ENCODE results near the gene DMRTB1. TPM values are rescaled to one million over a fixed set of nuclear protein-coding genes. Genes with fewer than 3 reads are reported as not detected.

DMRTB1 gene
- total and polyA plus RNA-seq, 2 of the 4 experiments (the other 2 are of a cell fraction) = not detected

DNA sequence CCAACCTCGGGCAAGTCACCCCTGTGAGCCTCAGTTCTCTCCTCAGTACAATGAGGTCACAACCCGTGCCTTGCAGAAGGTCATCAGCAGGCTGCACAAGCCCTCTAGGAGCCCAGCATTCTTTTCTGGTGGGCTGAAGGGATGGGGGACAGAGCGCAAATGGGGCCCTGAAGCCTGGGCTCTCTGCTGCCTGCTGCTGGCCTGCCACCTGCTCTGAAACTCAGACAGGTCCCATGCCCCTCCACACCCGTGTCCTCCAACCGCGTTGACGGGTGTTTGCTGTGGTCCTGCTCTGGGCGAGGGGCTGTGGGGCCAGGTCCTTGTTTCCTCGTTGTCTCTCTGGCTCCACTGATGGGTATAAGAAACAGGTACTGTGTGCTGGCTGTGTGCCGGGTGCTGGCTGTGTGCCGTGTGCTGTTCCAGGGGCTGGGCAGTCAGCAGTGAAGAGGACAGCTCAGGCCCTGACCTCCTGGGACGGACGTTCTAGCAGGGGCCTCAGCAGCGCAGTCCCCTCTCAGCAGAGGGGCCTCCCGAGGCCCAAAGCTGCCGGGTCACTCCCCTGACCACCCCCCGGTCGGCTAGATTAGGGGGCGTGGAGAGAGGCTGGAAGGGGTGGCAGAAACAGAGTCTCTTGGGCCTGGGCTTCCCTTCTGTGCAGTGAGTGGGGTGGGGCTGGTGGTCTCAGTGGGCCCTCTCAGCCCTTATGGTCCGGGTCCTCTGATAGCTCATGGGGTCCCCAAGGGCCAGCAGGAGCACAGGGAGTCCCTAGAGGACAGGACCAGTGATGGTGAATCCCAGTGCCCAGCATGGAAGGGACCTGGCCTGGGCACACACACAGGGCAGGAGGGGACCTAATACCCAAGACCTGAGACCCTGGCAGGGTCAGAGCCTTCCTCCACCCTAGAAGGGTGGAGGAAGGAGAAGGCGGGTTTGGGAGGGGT, 42.1 kb downstream of the DMRTB1 start:
- H3K79me1 ChIP-seq (ENCODE audit: low read depth in 1 of 2, low read length in 2 of 2) = no peaks in the 10 kb centered on the region
- no peak overlapping the region for H2BK15ac ChIP-seq (ENCODE audit: low read depth, low read length)
- H3K9me3 ChIP-seq (ENCODE audit: control insufficient read depth, insufficient read depth, low read length) = no peaks in the 10 kb centered on the region
- no peak overlapping the region for H3K9ac ChIP-seq (ENCODE audit: low read depth, low read length)
- TF ChIP-seq NFE2L2 (IDR thresholded peaks at IDR 0.05; ENCODE audit: low read depth, low read length) (no peak), CEBPB (IDR thresholded peaks at IDR 0.05; ENCODE audit: low read depth, low read length) (no peak), MXI1 (IDR thresholded peaks at IDR 0.05; ENCODE audit: borderline replicate concordance, low read depth, low read length) (no peak)
- WGBS, 2 experiments (ENCODE audit: extremely low coverage in 2 of 2, insufficient read length in 1 of 2) = 63% methylated on average over 2 of the region's 21 CpGs; no CpG with 5 or more reads in 1 of the 2 experiments
- peaks cover 4% of the 10 kb centered on the region; the same call in 1 of the 2 replicates for H3K4me1 ChIP-seq (ENCODE audit: control insufficient read depth, insufficient read depth, low read length)
- H4K5ac ChIP-seq (ENCODE audit: low read depth, low read length) = no peak overlapping the region
- H2BK20ac ChIP-seq (ENCODE audit: low read depth, low read length) = no peak overlapping the region
- no peak overlapping the region for H3K56ac ChIP-seq (ENCODE audit: extremely low read depth, insufficient read depth, low read length)
- H2AK9ac ChIP-seq (replicated peaks; ENCODE audit: low read depth, low read length, poor library complexity) = peak overlapping the region; percentile 71
- H4K8ac ChIP-seq (ENCODE audit: low read depth in 2 of 2, low read length in 2 of 2) = no peak overlapping the region
- H3K23ac ChIP-seq (ENCODE audit: low read depth, low read length) = no peak overlapping the region; the same call in 1 of the 2 replicates
- ChIA-PET POLR2A (ENCODE audit: unreplicated experiment) (no interaction called here), CTCF (no interaction called here)
- ATAC-seq (ENCODE audit: low read depth) (no peak), DNase-seq (no peak)
- no peak overlapping the region for H3K4ac ChIP-seq (ENCODE audit: low read depth, low read length)
- in situ Hi-C loops (cut with MboI; ENCODE audit: low sequenced_read_pairs) (no loop called here), dilution Hi-C loops (cut with HindIII; ENCODE audit: low sequenced_read_pairs, unreplicated experiment) (no loop called here), intact Hi-C loops (cut with micrococcal nuclease) (no loop called here)
- no peaks in the 10 kb centered on the region for H3K9me1 ChIP-seq (ENCODE audit: insufficient read depth, low read length)
- no peak overlapping the region for H3K4me3 ChIP-seq (ENCODE audit: insufficient read depth, low read depth, low read length)
- H3K27ac ChIP-seq (ENCODE audit: insufficient read depth, low read length) = no peak overlapping the region
- H2BK5ac ChIP-seq (ENCODE audit: low read depth, low read length, poor library complexity, severe bottlenecking) = no peak overlapping the region
- no peak overlapping the region for H2AFZ ChIP-seq (replicated peaks; ENCODE audit: low read length, poor library complexity)
- H4K20me1 ChIP-seq (ENCODE audit: insufficient read depth, low read length) = no peaks in the 10 kb centered on the region
- H3K4me2 ChIP-seq (ENCODE audit: low read depth, low read length) = no peak overlapping the region
- peaks cover 32% of the 10 kb centered on the region for H3K27me3 ChIP-seq (ENCODE audit: control insufficient read depth, insufficient read depth, low read length)
- H2AK5ac ChIP-seq (ENCODE audit: low read depth, low read length) = no peak overlapping the region; the same call in 1 of the 2 replicates
- H3K18ac ChIP-seq (ENCODE audit: low read depth, low read length) = no peak overlapping the region
- no peak overlapping the region for H4K91ac ChIP-seq (ENCODE audit: insufficient read depth, low read depth, low read length)
- H2BK120ac ChIP-seq (ENCODE audit: low read depth, low read length) = no peak overlapping the region
- no peak overlapping the region for H3K14ac ChIP-seq (replicated peaks; ENCODE audit: low read depth, low read length)
- H3K36me3 ChIP-seq (ENCODE audit: control insufficient read depth, insufficient read depth, low read length) = no peaks in the 10 kb centered on the region
- BruUV-seq (replicated peaks) = no TSS peak
